ENCODE data around the gene DIS3L2.
"Not testable (repeated sequence)": the region's sequence is repeated elsewhere in the genome, so short reads cannot be mapped to it uniquely, and the experiment has no call there.

Gene DIS3L2

DNA sequence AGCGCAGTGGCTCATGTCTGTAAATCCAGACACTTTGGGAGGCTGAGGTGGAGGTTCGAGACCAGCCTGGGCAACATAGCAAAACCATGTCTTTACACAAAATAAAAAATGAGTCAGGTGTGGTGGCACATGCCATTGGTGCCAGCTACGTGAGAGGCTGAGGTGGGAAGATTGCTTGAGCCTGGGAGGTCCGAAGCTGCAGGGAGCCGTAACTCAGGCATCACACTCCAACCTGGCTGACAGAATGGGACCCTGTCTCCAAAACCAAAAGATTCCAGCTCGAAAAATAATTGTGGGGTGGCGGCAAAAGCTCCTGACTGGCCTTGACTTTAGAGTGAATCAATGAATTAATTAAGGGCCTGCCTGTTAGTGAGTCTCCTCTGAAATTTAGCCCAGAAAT lies 415.8 kb downstream of the DIS3L2 start:
- DNase-seq = no peak

DNA sequence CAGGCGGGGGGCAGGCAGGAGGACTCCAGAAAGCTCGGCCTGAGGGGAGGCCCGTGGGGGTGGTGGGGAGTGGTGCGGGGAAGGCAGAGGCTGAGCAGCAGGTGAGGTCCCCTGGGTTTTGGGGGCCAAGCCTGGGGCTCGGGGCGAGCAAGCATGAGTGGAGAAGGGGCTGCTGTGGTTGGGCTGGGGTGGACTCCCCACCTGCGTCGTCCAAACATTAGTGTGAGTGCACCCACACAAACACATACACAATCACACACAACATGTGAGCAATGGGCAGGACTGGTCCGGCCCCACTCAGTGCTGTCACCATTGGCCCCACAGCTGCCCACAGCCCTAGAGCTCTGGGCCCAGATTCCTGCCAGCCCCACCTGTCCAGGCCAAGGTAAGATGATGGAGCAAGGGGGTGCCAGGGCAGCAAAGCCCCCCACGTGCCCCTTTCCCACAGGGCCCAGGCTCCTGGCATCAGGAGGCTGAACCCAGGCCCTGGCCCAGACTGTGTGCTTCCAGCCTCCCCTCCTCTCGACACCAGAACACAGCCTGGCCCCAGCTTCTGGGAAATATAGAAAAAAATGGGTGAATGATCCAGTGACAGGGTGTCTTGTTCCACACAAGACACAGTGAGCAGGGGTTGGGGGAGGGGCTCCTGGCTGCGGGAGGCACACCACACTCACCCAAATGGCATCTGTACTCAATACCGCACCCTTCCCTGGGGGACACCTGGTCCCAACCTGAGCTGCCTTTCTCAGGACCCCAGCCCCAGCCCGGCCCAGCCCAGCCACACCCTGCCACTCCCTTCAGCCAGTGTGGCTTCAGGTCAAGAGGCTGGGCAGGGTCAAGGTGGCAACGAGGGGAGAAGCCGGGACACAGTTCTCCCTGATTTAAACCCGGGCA lies 416.6 kb downstream of the DIS3L2 start:
- DNase-seq = no peak

DNA sequence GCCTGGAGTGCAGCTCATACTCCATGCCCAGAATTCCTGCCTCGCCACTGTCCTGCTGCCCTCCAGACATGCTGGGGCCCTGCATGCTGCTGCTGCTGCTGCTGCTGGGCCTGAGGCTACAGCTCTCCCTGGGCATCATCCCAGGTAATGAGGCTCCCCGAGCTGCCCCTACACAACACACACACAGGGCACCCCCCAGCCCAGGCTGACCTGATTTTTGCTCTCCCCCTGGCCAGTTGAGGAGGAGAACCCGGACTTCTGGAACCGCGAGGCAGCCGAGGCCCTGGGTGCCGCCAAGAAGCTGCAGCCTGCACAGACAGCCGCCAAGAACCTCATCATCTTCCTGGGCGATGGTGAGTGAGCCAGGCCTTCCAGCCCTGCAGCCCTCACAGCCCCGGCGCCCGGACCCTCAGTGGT lies 417.2 kb downstream of the DIS3L2 start, which contains the start of gene ALPP:
Gene ALPP, plus strand, starts transcription at position 17 of the 417 bp plus-strand sequence. Its CDS starts 52 bp downstream, at position 69.
- not testable (repeated sequence) for DNase-seq

DNA sequence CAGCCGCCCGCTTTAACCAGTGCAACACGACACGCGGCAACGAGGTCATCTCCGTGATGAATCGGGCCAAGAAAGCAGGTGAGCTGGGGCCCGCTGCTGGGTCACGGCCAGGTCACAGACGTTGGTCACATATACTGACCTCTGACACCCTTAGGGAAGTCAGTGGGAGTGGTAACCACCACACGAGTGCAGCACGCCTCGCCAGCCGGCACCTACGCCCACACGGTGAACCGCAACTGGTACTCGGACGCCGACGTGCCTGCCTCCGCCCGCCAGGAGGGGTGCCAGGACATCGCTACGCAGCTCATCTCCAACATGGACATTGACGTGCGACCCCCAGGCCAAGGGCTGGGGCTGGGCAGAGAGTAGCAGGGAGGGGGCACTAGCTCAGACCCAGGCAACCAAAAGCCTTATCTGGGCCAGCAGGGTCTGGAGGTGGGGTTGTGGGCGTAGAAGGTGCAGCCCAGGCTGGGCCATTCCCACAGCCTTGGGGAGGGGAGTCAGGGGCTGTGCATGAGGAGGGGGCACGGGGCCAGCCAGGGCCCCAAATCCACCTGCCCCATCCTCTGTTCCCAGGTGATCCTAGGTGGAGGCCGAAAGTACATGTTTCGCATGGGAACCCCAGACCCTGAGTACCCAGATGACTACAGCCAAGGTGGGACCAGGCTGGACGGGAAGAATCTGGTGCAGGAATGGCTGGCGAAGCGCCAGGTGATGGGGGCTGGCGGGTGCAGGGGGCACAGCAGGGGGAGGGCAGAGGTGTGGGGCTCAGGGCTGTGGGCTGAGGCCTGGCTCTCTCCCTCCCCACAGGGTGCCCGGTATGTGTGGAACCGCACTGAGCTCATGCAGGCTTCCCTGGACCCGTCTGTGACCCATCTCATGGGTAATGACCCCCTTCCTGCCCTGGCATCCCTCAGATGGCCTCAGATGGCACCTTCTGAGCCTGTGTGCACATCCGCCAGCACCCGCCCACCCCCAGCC lies 418.4 kb downstream of the DIS3L2 start:
- DNase-seq = not testable (repeated sequence)

DNA sequence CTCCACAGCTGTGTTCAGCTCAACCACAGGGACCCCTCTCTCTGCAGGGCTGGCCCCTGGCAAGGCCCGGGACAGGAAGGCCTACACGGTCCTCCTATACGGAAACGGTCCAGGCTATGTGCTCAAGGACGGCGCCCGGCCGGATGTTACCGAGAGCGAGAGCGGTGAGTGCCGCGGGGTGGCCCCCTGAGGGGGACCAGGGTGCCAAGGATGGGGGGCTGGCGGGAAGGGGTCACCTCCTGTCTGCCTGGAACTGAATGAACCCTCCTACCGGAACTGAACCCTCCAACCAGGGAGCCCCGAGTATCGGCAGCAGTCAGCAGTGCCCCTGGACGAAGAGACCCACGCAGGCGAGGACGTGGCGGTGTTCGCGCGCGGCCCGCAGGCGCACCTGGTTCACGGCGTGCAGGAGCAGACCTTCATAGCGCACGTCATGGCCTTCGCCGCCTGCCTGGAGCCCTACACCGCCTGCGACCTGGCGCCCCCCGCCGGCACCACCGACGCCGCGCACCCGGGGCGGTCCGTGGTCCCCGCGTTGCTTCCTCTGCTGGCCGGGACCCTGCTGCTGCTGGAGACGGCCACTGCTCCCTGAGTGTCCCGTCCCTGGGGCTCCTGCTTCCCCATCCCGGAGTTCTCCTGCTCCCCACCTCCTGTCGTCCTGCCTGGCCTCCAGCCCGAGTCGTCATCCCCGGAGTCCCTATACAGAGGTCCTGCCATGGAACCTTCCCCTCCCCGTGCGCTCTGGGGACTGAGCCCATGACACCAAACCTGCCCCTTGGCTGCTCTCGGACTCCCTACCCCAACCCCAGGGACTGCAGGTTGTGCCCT lies 419.9 kb downstream of the DIS3L2 start:
- DNase-seq = not testable (repeated sequence)

DNA sequence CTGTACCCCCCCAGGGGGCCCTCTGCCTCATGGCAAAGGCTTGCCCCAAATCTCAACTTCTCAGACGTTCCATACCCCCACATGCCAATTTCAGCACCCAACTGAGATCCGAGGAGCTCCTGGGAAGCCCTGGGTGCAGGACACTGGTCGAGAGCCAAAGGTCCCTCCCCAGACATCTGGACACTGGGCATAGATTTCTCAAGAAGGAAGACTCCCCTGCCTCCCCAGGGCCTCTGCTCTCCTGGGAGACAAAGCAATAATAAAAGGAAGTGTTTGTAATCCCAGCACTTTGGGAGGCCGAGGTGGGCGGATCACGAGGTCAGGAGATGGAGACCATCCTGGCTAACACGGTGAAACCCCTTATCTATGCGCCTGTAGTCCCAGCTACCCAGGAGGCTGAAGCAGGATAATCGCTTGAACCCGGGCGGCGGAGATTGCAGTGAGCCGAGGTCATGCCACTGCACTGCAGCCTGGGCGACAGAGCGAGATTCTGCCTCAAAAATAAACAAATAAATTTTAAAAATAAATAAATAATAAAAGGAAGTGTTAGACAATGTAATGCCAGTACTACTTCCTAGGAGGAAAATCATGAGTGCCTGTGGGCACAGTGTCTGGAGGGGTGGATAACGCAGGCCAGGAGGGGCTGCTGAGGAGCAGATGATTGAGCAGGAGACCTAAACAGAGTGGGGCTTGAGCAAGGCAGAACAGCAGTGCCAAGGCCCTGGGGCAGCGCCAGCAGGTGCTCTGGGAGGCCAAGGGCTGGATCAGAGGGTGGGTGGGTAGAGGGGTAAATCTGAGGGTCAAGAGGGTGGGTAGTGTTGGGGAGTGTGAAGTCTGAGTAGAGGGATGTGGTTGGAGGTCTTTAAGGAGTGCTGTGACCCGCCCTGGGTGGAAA lies 421.1 kb downstream of the DIS3L2 start:
- no peak for DNase-seq

DNA sequence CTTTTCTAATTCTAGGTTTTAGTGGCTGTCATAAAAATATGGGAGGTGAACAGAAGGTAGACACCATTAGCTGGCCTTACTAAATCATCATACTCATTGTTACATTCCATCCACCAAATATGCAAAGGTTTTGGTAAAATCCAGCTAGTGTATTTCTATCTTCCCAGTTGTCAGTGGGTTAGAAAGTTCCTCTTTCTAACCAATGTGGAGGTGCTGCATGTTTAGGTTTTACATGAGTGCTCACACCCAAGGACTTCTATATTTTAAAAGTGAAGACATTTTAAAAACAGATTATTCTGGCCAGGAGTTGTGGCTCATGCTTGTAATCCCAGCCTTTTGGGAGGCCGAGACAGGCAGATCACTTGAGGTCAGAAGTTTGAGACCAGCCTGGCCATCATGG lies 423.0 kb downstream of the DIS3L2 start:
- DNase-seq = no peak

DNA sequence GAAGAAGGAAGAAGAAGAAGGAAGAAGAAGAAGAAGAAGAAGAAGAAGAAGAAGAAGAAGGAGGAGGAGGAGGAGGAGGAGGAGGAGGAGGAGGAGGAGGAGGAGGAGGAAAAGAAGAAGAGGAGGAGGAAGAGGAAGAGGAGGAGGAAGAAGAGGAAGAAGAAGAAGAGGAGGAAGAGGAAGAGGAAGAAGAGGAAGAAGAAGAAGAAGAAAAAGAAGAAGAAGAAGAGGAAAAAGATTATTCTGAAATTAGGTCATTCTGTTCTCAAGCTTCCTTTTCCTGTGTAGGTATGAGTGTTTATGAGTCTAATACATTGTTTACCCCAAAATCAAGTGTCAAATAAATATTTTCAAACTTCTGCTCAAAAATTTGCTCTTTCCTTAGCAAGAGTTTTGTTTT lies 423.5 kb downstream of the DIS3L2 start:
- not testable (repeated sequence) for DNase-seq

DNA sequence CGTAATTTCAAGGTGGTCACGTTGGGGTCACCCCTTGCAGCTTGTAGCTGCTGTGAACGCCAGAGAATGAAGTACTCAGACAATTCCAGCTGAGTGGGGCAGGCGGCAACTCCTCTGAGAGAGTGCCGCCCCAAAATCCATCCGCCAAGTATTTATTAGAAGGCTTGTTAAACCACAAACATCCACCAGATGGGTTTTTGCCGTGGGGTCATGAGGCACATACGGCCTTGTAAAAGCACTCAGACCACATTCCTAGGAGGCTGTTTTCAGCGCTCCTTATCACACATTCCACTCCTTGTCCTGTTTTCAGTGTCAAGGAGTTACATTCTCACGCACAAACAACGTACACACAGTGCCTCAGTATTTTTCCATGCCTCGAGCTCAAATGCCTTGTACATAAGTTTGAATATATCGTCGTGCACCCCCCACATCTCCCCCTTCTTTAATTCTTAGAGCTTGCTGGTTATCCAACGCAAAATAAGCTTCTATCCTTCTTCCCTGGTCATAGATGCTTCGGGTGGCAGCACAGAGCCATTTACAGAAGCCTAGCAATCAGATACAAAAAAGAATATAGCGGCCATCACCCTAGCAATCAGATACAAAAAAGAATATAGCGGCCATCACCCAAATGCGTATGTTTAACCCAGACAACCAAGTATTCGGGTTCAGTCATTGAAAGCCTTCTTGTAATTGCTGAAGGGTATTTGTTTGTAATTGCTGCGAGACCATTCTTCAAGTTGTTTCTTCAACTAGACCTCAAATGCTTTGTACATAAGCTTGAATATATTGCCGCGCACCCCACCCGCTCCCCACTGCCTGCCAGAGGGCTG lies 424.4 kb downstream of the DIS3L2 start:
- no peak for DNase-seq

DNA sequence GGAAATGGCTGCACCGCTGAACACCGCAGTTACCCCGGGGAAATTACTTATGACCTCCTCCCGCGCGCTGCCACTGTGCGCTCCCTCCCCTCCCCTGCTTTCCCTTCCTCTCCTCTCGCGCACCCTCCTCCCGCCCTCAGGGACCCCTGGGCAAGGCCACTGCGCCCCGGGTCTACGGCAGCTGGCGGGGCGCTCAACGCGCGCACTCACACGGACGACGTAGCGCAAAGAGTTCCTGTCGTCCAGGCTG lies 424.9 kb downstream of the DIS3L2 start:
- no peak for DNase-seq
